COLO829 (cell line): Measurements from ENCODE around the gene KCNS3.
A peak's percentile ranks its signal among the peaks of the same experiment; 100 is the strongest.

Experiments
- DNase-seq: peaks from one replicate; pipeline ENCODE4 v3.0.0; 2012; ENCODE audit warnings: low spot score

The KCNS3 gene

DNA sequence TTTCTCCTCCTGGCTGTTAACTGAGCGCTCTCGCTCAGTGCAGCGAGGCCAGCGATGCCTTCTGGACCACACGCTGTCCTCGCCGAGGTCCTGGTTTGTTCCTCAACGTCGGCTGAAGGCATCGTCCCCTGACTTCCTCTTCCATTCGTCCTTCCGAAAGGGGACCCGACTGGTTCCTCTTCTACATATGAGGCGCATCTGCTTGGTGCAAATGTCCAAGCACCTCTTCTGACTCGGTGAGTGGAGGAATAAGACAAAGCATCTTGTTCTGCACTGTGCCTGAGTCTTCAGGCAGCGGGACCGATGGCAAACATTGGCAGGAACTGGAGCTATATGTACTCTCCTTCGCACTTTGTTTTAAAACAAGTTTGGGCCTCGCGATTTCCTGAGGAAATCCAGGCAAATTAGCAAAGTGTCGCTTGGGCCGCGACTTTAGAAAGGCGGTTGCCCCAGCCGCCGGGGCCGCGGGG is 621 bp upstream of the KCNS3 start:
- no peak for DNase-seq

DNA sequence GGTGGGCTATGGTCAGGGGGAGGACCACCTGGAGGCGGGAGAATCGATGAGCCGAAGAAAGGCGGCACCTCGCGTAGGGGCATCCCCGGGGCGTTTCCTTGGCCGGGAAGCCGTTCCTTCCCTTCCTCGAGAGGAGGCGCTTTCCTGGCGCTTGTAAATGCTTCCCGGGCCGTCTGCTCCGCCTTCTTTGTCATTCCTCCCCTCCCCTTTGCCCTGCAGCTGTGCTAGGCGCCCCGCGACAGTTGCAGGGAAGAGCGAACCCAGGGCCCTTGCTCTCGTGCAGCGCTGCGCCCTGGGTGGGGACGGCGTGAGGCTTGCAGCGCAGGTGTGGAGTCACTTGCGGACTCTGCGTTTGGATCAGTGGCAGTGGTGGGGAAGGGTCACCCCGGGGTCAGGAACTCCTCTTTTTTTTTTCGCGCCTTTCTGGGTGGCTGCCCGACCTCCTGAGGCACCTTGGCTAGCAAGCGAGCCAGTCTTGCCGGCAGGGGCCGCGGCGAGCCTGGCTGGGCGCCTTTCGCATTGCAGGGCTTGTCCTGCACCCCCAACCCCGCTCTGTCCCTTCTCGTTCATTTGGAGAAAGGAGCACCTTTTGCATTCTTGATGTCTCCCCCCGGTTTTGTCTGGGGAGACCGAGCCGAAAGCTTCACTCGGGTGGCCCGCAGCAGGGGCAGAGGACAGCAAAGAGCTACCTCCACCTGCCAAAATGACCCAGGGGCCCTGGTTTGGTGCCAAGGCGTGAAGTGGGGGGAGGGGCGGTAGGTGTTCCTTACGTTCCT is 858 bp downstream of the KCNS3 start:
- DNase-seq = peak; percentile 39

DNA sequence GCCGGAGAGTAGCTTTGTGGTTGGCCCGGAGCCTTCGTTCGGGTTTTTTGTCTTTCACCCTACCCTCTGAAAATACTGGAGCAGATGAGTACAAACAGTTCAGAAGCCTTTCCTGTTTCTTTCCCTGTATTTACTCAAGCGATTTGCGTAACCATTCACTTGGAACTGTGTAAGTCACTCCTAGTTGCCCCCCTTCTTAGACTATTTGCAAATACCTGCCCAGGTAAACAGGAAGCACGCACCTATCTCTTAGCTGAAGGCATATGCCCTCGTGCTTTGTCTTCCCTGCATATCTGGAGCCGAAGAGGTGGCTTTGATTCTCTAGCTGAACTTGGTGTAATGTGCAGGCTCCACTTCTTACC is 1.4 kb downstream of the KCNS3 start:
- no peak for DNase-seq

DNA sequence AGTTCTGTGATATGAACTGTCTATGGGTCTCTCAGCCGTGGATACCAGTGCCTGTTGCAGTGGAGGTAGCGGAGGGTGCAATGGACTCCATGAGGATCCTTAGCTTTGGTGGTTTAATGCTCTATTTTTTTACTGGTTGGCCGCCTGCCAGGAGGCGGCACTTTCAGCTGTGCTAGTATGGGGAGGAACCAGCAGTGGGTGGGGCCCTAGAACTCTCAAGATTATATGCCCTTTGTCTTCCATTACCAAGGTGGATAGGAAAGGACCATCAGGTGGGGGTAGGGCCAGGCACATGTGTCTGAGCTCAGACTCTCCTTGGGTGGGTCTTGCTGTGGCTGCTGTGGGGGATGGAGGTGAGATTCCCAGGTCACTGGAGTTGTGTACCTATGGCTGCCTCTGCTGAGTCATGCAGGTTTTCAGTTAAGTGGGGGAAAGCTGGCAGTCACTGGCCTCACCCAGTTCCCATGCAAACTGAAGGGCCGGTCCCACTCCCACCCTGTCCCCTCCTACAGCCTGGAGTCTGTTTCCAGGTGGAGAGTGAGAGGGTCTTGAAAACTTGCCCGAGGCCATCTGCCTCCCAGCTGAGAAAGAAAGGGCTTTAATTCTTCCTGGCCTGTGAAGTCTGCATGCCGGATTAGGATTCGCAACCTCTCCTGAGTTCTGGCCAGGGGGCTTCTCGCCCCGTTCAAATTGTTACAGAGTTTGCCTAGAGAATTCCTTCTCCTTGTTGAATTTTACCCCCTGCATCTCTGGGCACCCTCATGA is 14.5 kb downstream of the KCNS3 start:
- no peak for DNase-seq

DNA sequence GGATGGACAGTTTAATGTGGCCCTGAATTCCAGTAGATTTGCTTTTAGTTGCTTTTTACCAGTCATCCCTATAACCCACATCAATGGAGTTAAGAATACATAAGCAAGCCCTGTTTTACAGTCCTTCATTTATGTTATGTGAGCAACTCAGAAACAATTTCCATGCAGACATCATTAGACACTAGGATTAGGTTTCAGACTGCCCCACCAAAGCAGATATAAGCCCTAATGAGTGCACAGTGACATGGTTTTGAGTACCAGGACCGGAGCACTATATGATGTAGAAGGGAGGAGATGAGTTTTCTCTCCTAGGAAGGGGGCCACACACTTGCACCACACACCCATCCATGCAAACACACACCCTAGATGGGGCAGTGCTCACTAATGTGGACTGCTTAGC is 15.5 kb downstream of the KCNS3 start:
- no peak for DNase-seq

DNA sequence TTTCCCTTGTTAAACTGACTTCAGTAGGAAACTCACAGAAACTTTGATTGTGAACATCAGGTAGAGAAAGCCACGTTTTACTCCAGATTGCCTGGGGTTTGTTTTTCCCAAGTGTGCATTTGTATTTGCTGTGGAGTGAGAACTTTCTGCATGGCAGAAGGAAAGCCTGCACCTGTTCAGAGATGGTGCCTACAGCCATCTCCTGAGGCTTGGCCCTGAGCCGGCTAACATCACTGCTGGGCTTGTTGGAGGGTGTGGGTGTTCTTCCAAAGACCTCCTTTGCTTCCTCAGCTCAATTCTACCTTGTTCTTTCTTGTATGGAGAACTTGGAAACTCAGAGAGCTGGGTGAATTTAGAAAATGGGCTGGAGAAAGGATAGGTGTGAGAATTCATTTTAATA is 16.1 kb downstream of the KCNS3 start:
- DNase-seq = no peak

DNA sequence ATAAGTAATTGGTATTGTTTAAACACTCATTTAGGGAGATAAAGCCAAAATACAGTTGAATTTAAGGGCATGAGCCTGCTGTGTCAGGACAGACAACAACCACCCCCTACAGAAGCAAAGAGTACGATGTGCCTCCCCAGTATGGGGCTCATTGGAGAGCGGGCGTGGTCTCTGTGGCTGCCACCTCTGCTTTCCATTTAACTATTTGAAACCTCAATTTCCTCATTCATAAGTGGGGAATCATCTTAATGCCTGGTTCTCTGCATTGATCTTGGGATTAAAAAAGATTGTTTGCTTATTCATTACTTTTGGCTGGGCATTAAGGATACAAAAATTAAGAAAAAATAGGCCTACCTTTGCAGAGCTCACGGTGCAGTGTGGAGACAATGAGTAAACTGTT is 21.4 kb downstream of the KCNS3 start:
- DNase-seq = no peak

DNA sequence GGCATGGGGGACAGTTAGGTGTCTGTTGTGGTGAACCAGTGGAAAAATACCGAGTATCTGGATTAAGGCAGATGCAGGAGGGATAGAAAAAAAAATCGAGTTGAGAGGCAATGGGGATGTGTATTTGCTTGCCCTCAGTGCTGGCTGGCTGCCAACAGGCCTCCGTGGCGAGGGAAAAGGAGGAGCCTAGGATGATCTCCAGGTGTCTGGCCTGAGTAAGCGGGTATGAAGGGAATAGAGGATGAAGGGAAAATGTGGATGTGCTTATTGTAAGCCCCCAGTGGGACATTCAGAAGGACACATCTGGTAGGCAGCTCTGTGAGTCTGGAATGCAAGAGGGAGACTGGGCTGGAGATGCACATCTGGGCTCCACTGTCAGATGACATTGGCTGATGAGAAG is 22.8 kb downstream of the KCNS3 start:
- no peak for DNase-seq

DNA sequence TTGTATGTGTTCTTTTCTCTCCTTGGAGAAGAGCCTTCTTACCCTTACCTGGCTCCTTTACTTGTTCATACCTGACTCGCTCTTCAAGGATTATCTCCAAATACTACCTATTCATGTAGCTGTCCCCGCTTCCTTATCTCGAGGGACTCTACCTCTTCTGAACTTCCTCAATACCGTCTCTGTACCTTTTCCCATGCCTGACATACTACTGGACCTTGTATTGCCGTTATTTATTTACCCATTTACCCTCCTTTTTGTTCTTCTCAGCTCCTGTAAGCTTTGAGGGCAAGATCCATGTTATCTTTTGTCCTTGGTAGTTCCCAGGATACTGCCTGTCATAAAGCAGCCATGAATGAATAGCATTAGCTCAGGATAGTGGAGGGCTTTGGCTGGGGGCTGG is 32.5 kb downstream of the KCNS3 start:
- DNase-seq = no peak

DNA sequence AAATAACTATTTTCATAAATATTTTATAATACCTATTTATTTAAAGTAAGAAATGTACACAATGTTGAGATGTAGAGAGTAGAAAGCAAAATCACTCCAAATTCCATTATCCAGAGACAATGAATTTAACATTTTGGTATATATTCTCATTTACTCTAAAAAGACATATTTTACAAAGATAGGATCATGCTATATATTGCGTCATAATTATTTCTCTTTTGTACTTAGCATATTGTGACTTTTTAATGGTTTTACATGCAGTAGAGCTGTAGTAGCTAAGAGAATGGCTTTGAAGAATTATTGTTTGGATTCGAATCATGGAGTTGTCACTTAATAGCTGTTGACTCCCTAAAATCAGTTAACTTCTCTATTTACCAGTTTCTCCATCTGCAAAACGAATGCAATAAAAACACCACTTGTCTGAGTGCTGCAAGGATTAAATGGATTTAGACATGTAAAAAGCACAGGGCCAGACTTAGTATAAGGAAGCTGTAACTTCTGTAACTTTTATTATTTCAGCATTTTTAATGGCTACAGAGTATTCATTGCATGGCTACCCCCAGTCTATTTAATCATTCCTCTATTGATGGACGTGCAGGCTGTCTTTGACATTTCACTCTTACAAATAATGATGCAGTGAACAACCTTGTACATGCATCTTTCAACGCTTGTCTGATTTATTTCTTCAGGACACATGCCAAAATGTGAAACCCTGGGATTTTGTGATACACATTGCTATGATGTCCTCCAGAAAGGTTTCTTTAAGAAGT is 33.2 kb downstream of the KCNS3 start:
- DNase-seq = no peak

DNA sequence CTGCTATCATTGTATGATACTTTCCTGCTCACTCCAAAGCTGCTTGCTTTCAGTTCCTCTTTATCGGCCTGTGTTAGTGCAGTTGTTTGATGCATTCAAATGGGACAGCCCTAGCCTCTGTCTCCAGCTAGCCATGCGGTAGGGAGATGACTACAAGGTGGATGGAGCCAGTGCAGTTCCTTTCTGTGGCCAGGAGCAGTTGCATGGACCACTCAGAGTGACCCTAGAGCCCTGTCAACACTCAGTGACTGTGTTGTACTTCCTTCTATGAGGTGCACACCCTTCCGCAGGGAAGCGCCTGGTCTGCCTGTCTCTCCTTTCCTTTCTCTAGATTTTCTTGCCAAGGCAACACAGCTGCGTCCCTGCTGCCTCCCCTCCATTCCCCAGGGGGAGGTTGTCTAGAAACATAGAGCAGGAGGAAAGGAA is 33.8 kb downstream of the KCNS3 start:
- no peak for DNase-seq

DNA sequence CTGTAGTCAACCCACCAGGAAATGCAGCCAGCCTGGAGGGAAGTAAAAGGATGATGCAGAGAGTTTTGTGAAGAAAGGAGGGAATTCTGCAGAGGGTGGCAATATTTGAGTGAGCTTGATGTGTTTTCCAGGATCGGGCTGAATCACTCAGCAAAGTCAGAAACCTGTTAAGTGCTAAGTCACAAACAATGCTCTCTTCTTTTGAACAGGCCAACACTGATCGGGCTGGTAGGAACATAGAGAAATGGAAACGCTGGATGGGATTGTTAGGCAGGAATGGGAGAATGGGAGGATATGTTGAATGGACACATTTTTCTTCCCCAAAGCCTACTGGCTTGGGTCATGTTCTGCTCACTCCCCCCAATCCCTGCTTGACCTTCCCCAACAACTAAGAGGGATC is 36.6 kb downstream of the KCNS3 start:
- peak; percentile 89 for DNase-seq

DNA sequence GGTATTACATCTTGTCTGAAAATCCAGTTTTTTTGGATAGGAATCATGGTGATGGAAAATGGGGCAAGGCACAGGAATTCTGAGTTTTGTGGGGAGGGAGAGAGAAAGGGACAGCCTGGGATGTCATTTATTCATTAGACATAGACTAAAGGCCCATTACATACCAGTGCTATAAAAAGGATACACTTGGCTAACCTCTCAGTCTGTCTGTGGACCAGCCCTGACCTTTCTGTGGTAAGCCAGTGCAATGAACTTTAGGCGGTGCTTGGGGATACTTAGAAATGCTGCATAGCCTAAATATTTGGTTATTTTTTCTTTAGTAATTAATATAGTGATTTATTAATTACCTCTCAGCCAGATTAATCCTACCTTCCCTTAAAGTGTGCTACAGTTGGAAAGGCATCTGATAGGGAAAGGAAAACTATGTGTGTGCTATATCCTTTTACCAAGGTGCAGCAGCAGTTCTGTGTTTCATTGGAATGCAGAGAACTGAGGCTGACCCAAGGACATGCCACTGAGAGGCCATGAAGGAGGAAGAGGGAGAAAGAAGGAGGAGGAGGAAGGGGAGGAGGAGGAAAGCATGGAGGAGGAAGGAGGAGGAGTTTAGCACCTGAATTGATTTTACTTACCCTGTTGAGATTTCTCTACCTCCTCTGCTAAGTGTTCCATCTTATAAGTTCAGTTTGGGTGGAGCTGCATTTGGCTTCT is 37.5 kb downstream of the KCNS3 start:
- DNase-seq = no peak

DNA sequence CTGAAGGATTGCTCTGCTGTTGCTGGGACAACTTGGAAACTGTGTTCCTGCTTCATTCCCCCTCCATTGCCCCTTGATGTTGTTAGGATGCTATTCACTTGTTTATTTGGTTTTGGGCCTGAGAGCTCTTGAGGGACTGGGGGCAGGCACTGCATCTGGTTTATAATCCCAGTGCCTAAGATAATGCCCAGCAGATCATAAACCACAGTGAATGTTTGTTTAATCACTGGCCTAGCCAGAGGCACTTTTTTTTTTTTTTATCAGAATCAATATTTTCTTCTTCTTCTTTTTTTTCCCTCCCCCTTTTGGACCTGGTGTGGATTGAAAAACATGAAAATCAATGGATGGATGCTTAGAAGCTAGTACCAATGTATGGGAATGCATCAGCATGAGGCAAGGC is 38.1 kb downstream of the KCNS3 start:
- DNase-seq = no peak

DNA sequence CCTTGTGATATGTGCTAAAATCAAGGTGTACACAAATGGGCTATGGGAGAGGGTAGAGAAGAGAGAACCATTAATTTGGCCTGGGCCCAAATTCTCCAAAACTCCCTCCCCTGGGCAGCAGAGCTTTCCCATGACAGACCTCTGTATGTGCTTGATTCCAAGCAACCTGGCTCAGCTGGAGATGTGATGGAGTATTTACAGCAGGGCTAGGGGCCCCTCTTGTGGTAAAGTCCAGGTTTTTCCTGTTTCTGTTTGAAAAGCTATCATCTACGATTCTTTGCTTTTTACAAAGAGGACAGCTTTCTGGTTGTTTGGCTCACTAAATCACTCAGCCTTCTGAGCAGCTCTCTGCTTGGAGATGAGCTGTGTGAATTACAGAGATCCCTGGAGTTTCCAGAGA is 40.3 kb downstream of the KCNS3 start:
- no peak for DNase-seq

DNA sequence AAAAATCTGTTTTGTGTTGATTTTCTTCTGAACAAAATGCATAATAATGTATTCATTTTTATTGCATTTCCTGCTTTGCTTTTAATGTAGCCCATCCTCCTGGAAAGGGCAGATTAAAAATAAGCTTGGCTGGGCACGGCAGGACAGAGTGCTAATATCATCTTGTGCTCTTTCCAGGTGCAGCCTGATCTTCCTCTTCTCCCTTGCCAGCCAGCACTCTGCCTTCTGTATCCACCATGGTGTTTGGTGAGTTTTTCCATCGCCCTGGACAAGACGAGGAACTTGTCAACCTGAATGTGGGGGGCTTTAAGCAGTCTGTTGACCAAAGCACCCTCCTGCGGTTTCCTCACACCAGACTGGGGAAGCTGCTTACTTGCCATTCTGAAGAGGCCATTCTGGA is 52.3 kb downstream of the KCNS3 start:
- no peak for DNase-seq

DNA sequence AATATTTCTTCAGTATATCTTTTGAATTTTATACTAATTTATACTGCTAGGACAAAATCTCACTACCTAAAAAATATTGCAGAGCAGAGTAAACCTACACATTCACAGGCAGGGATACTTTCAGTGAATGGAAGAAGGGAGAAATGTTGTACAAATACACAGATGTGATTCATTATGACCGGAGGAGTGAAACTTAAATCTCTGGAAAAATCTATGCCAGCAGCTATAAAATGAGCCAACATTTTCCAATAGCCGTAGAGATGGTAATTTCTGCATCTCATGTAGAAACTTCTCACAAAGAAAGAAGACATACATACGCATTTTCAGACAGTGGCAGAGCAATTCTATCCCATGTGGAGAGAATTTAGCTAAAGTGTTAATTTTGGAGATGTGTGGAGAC is 54.8 kb downstream of the KCNS3 start:
- DNase-seq = no peak

DNA sequence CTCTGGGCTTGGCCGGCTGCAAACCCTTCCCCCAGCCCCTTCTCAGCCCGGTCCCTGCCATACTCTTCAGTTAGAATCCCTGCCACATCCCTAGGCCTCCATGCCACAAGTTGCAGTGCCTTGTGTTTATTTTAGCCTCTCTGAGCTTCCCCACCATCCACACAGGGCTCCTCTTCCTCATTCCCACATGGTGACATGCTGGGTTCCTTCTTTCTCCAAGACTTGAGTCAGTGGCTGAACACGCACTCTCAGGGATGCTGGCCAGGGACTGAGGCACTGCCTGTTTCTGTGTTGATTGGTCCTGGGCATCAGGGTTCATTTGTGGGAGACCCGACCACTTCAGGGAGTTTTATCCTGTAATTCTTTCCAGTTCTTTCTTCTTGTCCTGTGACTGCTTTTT is 56.3 kb downstream of the KCNS3 start:
- no peak for DNase-seq

DNA sequence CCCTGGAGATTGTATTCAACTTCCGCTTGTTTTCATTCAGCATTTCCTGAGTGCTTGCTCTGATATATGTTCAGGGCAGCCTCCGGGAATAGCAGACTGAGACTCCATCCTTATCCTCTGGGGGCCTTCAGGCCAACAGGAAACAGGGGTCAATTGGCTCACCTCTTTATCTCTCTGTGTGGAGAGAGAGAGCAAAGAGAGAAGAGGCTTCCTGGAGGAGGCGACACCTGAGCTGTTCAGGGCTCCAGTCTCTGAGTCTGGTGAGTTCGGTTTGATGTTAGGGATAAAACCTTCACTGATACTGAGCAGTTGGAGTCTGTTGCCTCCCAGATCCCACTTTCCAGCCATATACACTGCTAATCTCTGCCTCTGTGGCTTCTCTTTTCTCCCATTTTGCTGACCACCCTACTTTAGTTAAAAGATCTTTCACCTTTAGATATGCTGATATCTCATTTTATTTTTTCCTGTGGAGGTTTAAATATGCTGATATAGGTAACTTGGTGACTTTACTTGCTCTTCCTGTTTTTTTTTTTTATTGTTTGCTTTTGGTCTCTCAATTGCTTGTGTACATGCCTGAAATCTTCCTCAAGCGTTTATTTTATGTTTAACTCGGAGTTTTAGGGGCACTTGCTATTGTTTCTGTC is 56.9 kb downstream of the KCNS3 start:
- DNase-seq = no peak

DNA sequence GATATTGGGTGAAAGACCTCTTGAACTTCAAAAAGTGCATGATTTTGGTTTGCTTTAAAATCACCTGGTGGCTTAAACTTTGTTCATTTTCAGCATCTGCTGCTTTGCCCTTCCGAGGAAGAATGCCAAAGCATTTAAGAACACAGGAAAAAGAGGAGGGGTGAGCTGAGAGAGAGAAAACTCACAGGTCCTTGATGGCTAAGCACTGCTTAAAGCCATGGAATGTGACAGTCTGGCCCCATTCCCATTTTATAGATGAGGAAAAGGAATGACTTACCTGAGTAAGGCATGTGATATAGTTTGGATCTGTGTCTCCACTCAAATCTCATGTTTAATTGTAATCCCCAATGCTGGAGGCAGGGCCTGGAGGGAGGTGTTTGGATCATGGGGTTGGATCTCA is 58.1 kb downstream of the KCNS3 start:
- DNase-seq = no peak

DNA sequence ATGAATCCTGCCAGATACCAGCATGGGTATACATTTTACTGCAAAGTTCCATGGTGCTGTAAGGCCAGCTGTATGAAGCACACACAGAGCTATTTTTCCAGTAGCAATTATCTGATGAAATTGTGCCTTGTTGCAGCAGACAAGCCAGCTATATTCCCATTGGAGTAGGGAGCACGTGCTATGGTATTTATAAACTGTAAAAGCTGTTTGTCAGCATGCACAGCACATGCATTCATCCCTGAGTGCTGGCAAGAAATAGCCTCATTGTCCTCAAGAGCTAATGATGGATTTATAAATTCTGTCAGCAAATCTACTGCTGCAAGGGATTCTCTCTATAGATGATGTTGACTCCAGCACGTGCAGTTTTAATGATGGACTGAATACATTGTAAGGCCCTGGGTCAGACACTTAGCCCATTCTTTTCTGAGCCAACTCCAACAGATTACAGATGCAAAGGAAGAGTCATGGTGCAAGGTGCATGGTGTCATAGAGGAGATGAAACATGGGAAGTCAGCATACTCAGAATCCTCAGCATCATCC is 61.7 kb downstream of the KCNS3 start:
- peak; percentile 82 for DNase-seq

DNA sequence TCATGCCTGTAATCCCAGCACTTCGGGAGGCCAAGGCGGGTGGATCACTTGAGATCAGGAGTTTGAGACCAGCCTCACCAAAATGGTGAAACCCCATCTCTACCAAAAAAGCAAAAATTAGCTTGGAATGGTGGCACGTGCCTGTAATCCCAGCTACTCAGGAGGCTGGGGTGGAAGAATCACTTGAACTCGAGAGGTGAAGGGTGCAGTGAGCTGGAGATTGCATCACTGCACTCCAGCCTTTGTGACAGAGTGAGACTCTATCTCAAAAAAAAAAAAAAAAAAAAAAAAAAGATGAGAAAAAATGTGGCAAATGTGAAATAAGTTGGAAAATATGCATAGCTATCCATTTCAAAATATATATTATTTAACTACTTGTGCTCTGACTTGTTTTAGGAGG is 65.0 kb downstream of the KCNS3 start:
- no peak for DNase-seq
